Trophoblast cell (in vitro differentiated cells and primary cell): ENCODE results near the gene GRB7.

ENCODE experiments used
- DNase-seq, 2 donors: peaks; one replicate each; pipeline ENCODE4 v3.0.0-alpha.2; 2016
- H2AFZ ChIP-seq: 2 replicates; pipeline ENCODE4 v1.6.1; 2013; ENCODE audit warnings: low read length, moderate library complexity, mild to moderate bottlenecking; ENCODE audit not compliant: insufficient read depth, poor library complexity
- H2AK5ac ChIP-seq: 2 replicates; pipeline ENCODE4 v1.6.1; 2013; ENCODE audit warnings: mild to moderate bottlenecking, low read length
- H2BK120ac ChIP-seq: 2 replicates; pipeline ENCODE4 v1.6.1; 2013; ENCODE audit warnings: low read length, mild to moderate bottlenecking, moderate library complexity; ENCODE audit not compliant: insufficient read depth, poor library complexity
- H2BK12ac ChIP-seq: 2 replicates; pipeline ENCODE4 v1.6.1; 2013; ENCODE audit warnings: mild to moderate bottlenecking, low read length, moderate library complexity
- H2BK5ac ChIP-seq: 2 replicates; pipeline ENCODE4 v1.6.1; 2013; ENCODE audit warnings: low read length, low read depth, moderate library complexity, mild to moderate bottlenecking; ENCODE audit not compliant: poor library complexity
- H3K14ac ChIP-seq: 2 replicates; pipeline ENCODE4 v1.6.1; 2013; ENCODE audit warnings: mild to moderate bottlenecking, low read length
- H3K18ac ChIP-seq: 2 replicates; pipeline ENCODE4 v1.6.1; 2013; ENCODE audit warnings: mild to moderate bottlenecking, low read length
- H3K23ac ChIP-seq: 2 replicates; pipeline ENCODE4 v1.6.1; 2013; ENCODE audit warnings: low read length
- H3K27ac ChIP-seq: 2 replicates; pipeline ENCODE4 v1.5.1; 2013; ENCODE audit warnings: low read depth, mild to moderate bottlenecking, inconsistent platforms, low read length, moderate library complexity
- H3K27me3 ChIP-seq: 2 replicates; pipeline ENCODE4 v1.6.1; 2013; ENCODE audit warnings: inconsistent platforms, mild to moderate bottlenecking, low read length, moderate library complexity; ENCODE audit not compliant: insufficient read depth
- H3K36me3 ChIP-seq, 2 experiments: 1 replicate in 1 of 2; 2 replicates in 1 of 2; pipeline ENCODE4 v1.6.1; 2013; ENCODE audit warnings: low read length in 2 of 2, mild to moderate bottlenecking in 2 of 2, moderate library complexity in 1 of 2; ENCODE audit not compliant: insufficient read depth in 2 of 2, control insufficient read depth in 1 of 2
- H3K4ac ChIP-seq: 2 replicates; pipeline ENCODE4 v1.6.1; 2013; ENCODE audit warnings: low read depth, mild to moderate bottlenecking, low read length, moderate library complexity
- H3K4me1 ChIP-seq, 2 experiments: 1 replicate in 1 of 2; 2 replicates in 1 of 2; pipeline ENCODE4 v1.6.1; 2013; ENCODE audit warnings: low read length in 2 of 2, mild to moderate bottlenecking in 2 of 2, moderate library complexity in 1 of 2; ENCODE audit not compliant: insufficient read depth in 2 of 2, control insufficient read depth in 1 of 2
- H3K4me2 ChIP-seq: 2 replicates; pipeline ENCODE4 v1.6.1; 2013; ENCODE audit warnings: inconsistent platforms, mild to moderate bottlenecking, low read length, moderate library complexity
- H3K4me3 ChIP-seq: 2 replicates; pipeline ENCODE4 v1.5.1; 2013; ENCODE audit warnings: mild to moderate bottlenecking, low read depth, low read length, inconsistent platforms
- H3K79me1 ChIP-seq: one replicate; pipeline ENCODE4 v1.6.1; 2013; ENCODE audit warnings: low read length
- H3K79me2 ChIP-seq: 2 replicates; pipeline ENCODE4 v1.6.1; 2013; ENCODE audit warnings: low read length, mild to moderate bottlenecking; ENCODE audit not compliant: control insufficient read depth, insufficient read depth, poor library complexity
- H3K9ac ChIP-seq: 2 replicates; pipeline ENCODE4 v1.6.1; 2013; ENCODE audit warnings: mild to moderate bottlenecking, low read length
- H3K9me3 ChIP-seq: 2 replicates; pipeline ENCODE4 v1.6.1; 2013; ENCODE audit warnings: low read depth, mild to moderate bottlenecking, control low read depth, inconsistent platforms, low read length; ENCODE audit not compliant: insufficient read depth
- H4K12ac ChIP-seq: 2 replicates; pipeline ENCODE4 v1.6.1; 2013; ENCODE audit warnings: low read depth, mild to moderate bottlenecking, low read length, moderate library complexity
- H4K8ac ChIP-seq: 2 replicates; pipeline ENCODE4 v1.6.1; 2013; ENCODE audit warnings: low read depth, mild to moderate bottlenecking, low read length, moderate library complexity
- H4K91ac ChIP-seq: one replicate; pipeline ENCODE4 v1.6.1; 2013; ENCODE audit warnings: low read depth, mild to moderate bottlenecking, low read length, moderate library complexity
- WGBS: extraction: QIAGEN DNeasy Blood & Tissue Kit; methylation state at CpG from one replicate; pipeline ENCODE4 v1.1.7; 2013; ENCODE audit warnings: missing lambda C conversion rate; ENCODE audit not compliant: insufficient read length, insufficient coverage; ENCODE audit errors: extremely low coverage; 5-methylcytosine and 5-hydroxymethylcytosine counted together

The GRB7 gene

DNA sequence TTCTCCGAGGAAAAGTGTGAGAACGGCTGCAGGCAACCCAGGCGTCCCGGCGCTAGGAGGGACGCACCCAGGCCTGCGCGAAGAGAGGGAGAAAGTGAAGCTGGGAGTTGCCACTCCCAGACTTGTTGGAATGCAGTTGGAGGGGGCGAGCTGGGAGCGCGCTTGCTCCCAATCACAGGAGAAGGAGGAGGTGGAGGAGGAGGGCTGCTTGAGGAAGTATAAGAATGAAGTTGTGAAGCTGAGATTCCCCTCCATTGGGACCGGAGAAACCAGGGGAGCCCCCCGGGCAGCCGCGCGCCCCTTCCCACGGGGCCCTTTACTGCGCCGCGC lies 38.0 kb upstream of the GRB7 start, which contains the start of gene ERBB2:
ERBB2 (plus strand) TSS at position 247 of the 330 bp plus-strand sequence. CDS start 175 bp downstream, outside the sequence.
- peaks cover 11% of the 10 kb centered on the region for H3K79me1 ChIP-seq
- H3K27me3 ChIP-seq, result no peaks in the 10 kb centered on the region
- peak within 1 kb of the TSS; percentile 58 for H2BK5ac ChIP-seq
- no peak within 1 kb of the TSS for H3K23ac ChIP-seq
- peak within 1 kb of the TSS; percentile 83 for H4K8ac ChIP-seq
- peak; percentile 69 to 75 for DNase-seq
- no peak within 1 kb of the TSS for H3K27ac ChIP-seq
- no CpG with 5 or more reads among the region's 20 CpGs for WGBS
- H2AFZ ChIP-seq, result peak within 1 kb of the TSS; percentile 85
- H3K4ac ChIP-seq, result peak within 1 kb of the TSS; percentile 88
- peak within 1 kb of the TSS; percentile 86 for H3K4me3 ChIP-seq
- H4K12ac ChIP-seq, result peak within 1 kb of the TSS; percentile 76
- peaks cover 17 to 23% of the 10 kb centered on the region in 2 experiments for H3K4me1 ChIP-seq
- H3K9ac ChIP-seq, result peak within 1 kb of the TSS; percentile 76
- H3K9me3 ChIP-seq, result no peaks in the 10 kb centered on the region
- peak within 1 kb of the TSS; percentile 89 for H3K14ac ChIP-seq
- H2BK120ac ChIP-seq, result peak within 1 kb of the TSS; percentile 82
- peak within 1 kb of the TSS; percentile 93 for H3K18ac ChIP-seq
- peaks cover 5% of the 10 kb centered on the region for H3K79me2 ChIP-seq
- H2BK12ac ChIP-seq, result no peak within 1 kb of the TSS
- H3K4me2 ChIP-seq, result peak within 1 kb of the TSS; percentile 89
- peak within 1 kb of the TSS; percentile 78 for H4K91ac ChIP-seq
- H2AK5ac ChIP-seq, result no peak within 1 kb of the TSS
- H3K36me3 ChIP-seq, result no peaks in the 10 kb centered on the region

DNA sequence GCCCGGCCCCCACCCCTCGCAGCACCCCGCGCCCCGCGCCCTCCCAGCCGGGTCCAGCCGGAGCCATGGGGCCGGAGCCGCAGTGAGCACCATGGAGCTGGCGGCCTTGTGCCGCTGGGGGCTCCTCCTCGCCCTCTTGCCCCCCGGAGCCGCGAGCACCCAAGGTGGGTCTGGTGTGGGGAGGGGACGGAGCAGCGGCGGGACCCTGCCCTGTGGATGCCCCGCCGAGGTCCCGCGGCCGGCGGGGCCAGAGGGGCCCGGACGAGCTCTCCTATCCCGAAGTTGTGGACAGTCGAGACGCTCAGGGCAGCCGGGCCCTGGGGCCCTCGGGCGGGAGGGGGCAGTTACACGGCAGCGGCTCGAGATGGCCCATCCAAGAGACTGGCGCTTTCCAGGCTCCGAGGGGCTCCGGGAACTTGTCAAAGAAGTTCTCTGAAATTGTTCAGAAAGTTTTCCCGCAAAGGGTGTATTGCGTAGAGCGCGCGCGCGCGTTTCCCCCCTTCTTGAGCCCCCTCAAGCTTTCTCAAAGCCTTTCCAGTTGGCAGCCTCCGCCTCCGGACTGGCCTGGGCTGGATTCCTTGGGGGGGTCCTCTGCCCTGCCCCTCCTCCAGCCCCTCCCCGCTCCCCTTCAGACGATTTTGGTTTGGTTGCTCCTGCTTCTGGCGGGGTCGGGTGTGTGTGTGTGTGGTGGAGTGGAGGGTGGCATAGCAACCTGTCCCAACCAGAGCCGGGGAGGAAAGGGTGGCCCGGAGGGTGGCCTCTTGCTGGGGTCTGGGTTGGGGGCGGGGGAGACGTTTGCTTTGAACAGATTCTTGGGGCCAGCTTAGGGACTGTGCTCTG lies 37.4 kb upstream of the GRB7 start:
- peaks cover 11% of the 10 kb centered on the region for H3K79me1 ChIP-seq
- DNase-seq, result peak; percentile 29 to 49
- H2BK5ac ChIP-seq, result peak overlapping the region; percentile 58
- H3K9me3 ChIP-seq, result no peaks in the 10 kb centered on the region
- peak overlapping the region; percentile 85 for H2AFZ ChIP-seq
- H3K14ac ChIP-seq, result peak overlapping the region; percentile 89
- peak overlapping the region; percentile 88 for H3K4ac ChIP-seq
- peak overlapping the region; percentile 78 for H4K91ac ChIP-seq
- H4K8ac ChIP-seq, result peak overlapping the region; percentile 83
- H3K27ac ChIP-seq, result no peak overlapping the region
- H3K23ac ChIP-seq, result no peak overlapping the region
- peak overlapping the region; percentile 93 for H3K18ac ChIP-seq
- H3K36me3 ChIP-seq, result no peaks in the 10 kb centered on the region
- H4K12ac ChIP-seq, result peak overlapping the region; percentile 52
- H3K4me3 ChIP-seq, result peak overlapping the region; percentile 86
- H2BK12ac ChIP-seq, result no peak overlapping the region
- peak overlapping the region; percentile 76 for H3K9ac ChIP-seq
- H2AK5ac ChIP-seq, result no peak overlapping the region
- H3K27me3 ChIP-seq, result no peaks in the 10 kb centered on the region
- H2BK120ac ChIP-seq, result peak overlapping the region; percentile 82
- H3K4me1 ChIP-seq, result peaks cover 14 to 23% of the 10 kb centered on the region in 2 experiments
- peaks cover 5% of the 10 kb centered on the region for H3K79me2 ChIP-seq
- H3K4me2 ChIP-seq, result peak overlapping the region; percentile 89
- WGBS, result no CpG with 5 or more reads among the region's 57 CpGs

DNA sequence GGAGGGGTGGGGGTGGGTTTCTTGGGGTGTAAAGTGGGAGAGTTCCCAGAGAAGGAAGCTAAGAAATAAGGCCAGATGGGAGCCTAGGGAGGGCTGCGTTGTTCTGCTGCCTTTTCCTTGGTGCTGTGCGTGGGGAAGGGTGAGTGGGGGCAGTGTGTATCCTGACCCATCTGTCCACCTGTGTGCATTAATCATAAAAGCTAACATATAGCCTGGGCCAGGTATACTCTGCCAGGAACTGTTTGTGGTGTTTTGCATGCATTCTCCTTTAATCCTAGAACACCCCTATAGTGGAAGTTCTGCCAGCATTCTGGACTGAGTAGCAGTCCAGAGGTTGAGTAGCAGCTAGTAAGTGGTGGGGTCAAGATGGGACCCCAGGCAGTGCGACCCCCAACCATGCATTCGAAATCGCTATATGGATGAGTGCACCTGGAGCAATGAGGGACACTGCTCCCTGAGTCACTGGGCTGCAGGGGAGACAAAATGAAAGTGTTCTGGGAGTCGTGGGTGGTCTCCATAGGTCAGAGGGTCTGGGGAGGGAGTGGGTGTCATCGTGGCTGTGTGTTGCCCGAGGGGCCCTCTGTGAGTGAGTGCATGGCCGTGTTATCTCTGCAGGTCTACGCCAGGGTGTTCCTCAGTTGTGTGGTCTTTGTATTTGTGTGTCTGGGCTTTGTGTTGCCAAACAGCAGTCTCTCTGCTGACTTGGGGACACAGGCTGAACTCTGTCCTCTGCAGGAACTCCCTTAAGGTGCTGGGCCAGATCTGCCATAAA lies 36.5 kb upstream of the GRB7 start:
- H3K27ac ChIP-seq, result no peak overlapping the region

DNA sequence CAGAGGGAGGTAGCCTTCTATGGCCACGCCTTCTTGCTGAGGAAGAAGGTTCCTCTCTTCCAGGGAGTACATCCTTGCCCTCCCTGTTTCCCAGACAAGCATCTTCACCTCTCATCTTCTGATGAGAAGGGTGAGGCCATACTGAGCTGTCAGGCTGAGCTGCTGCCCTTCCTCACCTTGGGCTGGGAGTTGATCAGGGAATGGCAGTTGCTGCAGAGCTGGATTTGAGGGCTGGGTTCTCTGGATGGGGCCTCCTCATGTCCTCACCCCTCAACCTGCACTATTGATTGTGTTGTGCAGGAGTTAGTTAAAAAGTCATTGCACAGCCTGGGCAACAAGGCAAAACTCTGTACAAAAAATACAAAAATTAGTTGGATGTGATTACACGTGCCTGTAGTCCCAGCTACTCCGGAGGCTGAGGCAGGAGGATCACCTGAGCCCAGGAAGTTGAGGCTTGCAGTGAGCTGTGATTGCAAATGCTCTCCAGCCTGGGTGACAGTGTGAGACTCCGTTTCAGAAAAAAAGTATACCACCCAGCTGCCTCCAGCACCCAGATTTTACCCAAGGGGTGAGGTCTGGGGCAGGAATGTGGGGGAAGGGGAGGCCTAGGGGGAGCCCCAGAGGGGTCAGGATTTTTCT lies 35.8 kb upstream of the GRB7 start:
- Histone ChIP-seq H3K27ac (no peak overlapping the region), H4K8ac (no peak overlapping the region), H4K91ac (no peak overlapping the region), H2BK5ac (no peak overlapping the region), H3K4me1 (peaks cover 7 to 21% of the 10 kb centered on the region in 2 experiments), H3K36me3 (peaks cover 1 to 2% of the 10 kb centered on the region in 2 experiments), H3K23ac (no peak overlapping the region), H3K79me2 (peaks cover 5% of the 10 kb centered on the region), H3K4ac (no peak overlapping the region), H4K12ac (no peak overlapping the region), H3K9ac (no peak overlapping the region), H2AK5ac (no peak overlapping the region), H3K14ac (no peak overlapping the region), H3K4me3 (peak overlapping the region; percentile 38), H2BK12ac (no peak overlapping the region), H2AFZ (no peak overlapping the region), H3K27me3 (no peaks in the 10 kb centered on the region), H3K79me1 (peaks cover 8% of the 10 kb centered on the region), H3K4me2 (peak overlapping the region; percentile 89), H2BK120ac (no peak overlapping the region), H3K9me3 (peaks cover 3% of the 10 kb centered on the region), H3K18ac (no peak overlapping the region)
- peak in 1 of 2 donors; percentile 49 for DNase-seq
- no CpG with 5 or more reads among the region's 4 CpGs for WGBS

More for the DNA sequence above, 36.5 kb upstream of the GRB7 start:
- Histone ChIP-seq H3K14ac (no peak overlapping the region), H4K12ac (no peak overlapping the region), H3K4me1 (peaks cover 7 to 21% of the 10 kb centered on the region in 2 experiments), H2BK5ac (no peak overlapping the region), H3K4me2 (peak overlapping the region; percentile 89), H3K79me2 (peaks cover 5% of the 10 kb centered on the region), H3K4me3 (peak overlapping the region; percentile 34), H2BK120ac (no peak overlapping the region), H2BK12ac (no peak overlapping the region), H3K4ac (no peak overlapping the region), H3K79me1 (peaks cover 8% of the 10 kb centered on the region), H4K8ac (no peak overlapping the region), H2AK5ac (no peak overlapping the region), H3K9ac (peak overlapping the region; percentile 13), H2AFZ (no peak overlapping the region), H3K36me3 (no peaks in the 10 kb centered on the region), H3K27me3 (no peaks in the 10 kb centered on the region), H3K23ac (no peak overlapping the region), H4K91ac (no peak overlapping the region), H3K18ac (no peak overlapping the region), H3K9me3 (peaks cover 2% of the 10 kb centered on the region)
- WGBS, result no CpG with 5 or more reads among the region's 10 CpGs
- DNase-seq, result no peak
